Calu3 (cell line): Measurements from ENCODE around the gene AGER. TPM values are rescaled to one million over a fixed set of nuclear protein-coding genes. Genes with fewer than 3 reads are reported as not detected.

ENCODE experiments used
- BruUV-seq: library from RNA; stranded (reverse); fragments of 400-500 nt; replicated peaks from 2 replicates; lab custom pipeline; 2021; lab: Mats Ljungman, UMichigan
- CTCF ChIA-PET: fragments of 300-600 bp; sonication (Branson Sonifier 250); formaldehyde crosslinking; loops from one replicate; lab custom pipeline; 2022; ENCODE audit warnings: antibody characterized with exemption; lab: Charles Lee
- DNase-seq: peaks from one replicate; pipeline ENCODE4 v3.0.0; 2022
- H3K27ac Mint-ChIP-seq: one replicate; pipeline ENCODE4 v1.8.0; 2022; ENCODE audit warnings: mixed read lengths; ENCODE audit not compliant: unreplicated experiment
- H3K27me3 Mint-ChIP-seq: one replicate; pipeline ENCODE4 v1.8.0; 2022; ENCODE audit warnings: mixed read lengths; ENCODE audit not compliant: unreplicated experiment
- H3K36me3 Mint-ChIP-seq: one replicate; pipeline ENCODE4 v1.8.0; 2022; ENCODE audit warnings: mild to moderate bottlenecking, moderate library complexity, mixed read lengths; ENCODE audit not compliant: insufficient read depth, unreplicated experiment
- H3K4me1 Mint-ChIP-seq: one replicate; pipeline ENCODE4 v1.8.0; 2022; ENCODE audit warnings: mild to moderate bottlenecking, low read depth, mixed read lengths; ENCODE audit not compliant: unreplicated experiment
- H3K4me3 Mint-ChIP-seq: one replicate; pipeline ENCODE4 v1.8.0; 2022; ENCODE audit warnings: mild to moderate bottlenecking, low read depth, moderate library complexity, mixed read lengths; ENCODE audit not compliant: unreplicated experiment
- H3K9me3 Mint-ChIP-seq: one replicate; pipeline ENCODE4 v1.8.0; 2022; ENCODE audit warnings: low read depth, mixed read lengths; ENCODE audit not compliant: unreplicated experiment
- intact Hi-C: fragments of 100-400 bp; cut with micrococcal nuclease; formaldehyde crosslinking; loops from one replicate; pipeline ENCODE4 v1.10.0; 2022; ENCODE audit not compliant: unreplicated experiment
- total RNA-seq: library from RNA; stranded (reverse); gene quantifications from 2 replicates; pipeline ENCODE4 v1.2.3, GENCODE V29; 2022
- TF ChIP-seq, protein P1 (sequence below): fragments of 200-600 bp; IDR thresholded peaks from one replicate; pipeline ENCODE4 v1.8.0; 2022; ENCODE audit warnings: antibody characterized with exemption; ENCODE audit not compliant: unreplicated experiment

AGER gene
- total RNA-seq, 1 experiment from 2014 or later, result 14.4 TPM

DNA sequence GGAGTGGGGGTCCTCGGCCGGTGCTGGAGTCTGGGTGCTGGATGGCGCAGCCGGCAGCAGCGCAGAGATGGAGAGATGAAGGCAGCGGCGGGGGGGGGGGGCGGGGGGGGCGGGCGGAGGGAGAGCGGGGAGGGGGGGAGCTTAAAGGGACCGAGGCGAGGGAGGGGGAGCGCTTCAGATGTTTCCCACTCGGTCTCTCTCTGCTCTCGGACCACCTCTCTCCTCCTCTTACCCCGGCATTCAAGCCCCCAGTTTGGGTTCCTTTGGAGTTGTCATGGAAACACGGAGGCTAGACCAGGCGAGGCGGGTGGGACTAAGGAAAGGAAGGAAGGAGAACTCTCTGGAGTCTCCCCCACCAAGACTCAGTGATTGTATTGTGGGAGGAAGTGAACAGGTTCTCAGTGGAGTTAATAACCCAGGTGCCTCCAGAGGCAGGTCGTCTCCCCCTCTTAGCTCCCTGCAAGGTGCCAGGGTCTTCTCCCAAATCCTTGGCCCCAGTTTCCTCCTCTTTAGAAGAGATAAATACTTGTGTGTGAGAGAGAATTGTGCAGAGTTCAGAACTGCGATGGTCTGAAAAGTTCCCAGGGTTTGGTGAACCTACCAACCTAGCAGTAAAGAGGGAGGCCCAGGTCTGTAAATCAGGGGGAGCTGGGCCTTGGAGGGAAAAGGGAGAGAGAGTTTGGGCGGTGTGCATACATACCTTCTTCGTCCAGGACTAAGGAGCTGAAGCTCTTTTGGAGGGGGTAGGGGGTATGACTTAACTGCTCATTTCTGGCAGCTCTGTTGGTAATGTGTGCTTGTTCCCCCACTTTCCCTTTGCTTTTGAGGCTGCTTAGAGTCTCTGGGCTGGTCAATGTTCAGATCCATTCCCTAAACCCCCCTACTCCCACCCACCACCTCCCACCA is 31.9 kb downstream of the AGER start, which contains the start of gene PRRT1:
Gene PRRT1 (minus strand): TSS at position 77 of the 906 bp plus-strand sequence. CDS start 112 bp downstream, outside the sequence.
- intact Hi-C loops, result no loop called here
- H3K27me3 Mint-ChIP-seq, result no peaks in the 10 kb centered on the region
- BruUV-seq, result no TSS peak
- H3K9me3 Mint-ChIP-seq, result peaks cover 2% of the 10 kb centered on the region
- DNase-seq, result no peak
- H3K4me3 Mint-ChIP-seq, result no peak within 1 kb of the TSS
- CTCF ChIA-PET, result no interaction called here
- H3K27ac Mint-ChIP-seq, result no peak within 1 kb of the TSS
- H3K36me3 Mint-ChIP-seq, result peaks cover 16% of the 10 kb centered on the region
- H3K4me1 Mint-ChIP-seq, result peaks cover 22% of the 10 kb centered on the region
- TF ChIP-seq, protein P1, sequence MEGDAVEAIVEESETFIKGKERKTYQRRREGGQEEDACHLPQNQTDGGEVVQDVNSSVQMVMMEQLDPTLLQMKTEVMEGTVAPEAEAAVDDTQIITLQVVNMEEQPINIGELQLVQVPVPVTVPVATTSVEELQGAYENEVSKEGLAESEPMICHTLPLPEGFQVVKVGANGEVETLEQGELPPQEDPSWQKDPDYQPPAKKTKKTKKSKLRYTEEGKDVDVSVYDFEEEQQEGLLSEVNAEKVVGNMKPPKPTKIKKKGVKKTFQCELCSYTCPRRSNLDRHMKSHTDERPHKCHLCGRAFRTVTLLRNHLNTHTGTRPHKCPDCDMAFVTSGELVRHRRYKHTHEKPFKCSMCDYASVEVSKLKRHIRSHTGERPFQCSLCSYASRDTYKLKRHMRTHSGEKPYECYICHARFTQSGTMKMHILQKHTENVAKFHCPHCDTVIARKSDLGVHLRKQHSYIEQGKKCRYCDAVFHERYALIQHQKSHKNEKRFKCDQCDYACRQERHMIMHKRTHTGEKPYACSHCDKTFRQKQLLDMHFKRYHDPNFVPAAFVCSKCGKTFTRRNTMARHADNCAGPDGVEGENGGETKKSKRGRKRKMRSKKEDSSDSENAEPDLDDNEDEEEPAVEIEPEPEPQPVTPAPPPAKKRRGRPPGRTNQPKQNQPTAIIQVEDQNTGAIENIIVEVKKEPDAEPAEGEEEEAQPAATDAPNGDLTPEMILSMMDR, result no peak

DNA sequence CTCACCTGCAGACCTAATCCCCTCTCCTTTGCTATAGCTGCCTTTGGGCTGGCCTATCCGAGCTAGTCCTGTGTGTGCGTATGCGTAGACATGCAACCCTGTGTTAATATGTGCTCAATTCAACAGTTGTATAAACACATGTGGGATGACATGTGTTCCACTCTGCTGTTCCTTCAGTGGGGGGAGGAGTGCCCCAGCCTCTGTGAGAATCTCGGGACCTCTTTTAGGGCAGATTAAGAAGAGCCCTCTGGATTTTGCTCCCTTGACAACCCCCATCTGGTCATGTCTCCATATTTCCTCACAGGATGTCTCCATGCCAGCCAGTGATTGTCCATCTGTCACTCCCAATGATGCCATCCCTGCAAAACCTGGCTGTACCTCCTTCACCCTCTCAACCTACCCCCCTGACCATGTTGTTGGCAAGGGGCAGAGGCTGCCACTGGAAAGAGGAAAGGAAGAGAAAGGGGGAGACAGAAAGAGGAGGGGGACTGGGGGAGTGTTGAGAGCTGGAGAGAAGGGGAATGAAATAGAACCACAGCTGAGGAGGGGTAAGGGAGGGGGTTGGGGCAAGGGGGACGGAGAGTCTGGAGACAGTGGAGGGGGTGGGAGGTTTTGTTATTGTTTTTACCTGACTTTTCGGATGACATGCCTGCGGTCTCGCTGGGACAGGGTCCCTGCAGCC is 32.7 kb downstream of the AGER start:
- no TSS peak for BruUV-seq
- TF ChIP-seq, protein P1, result no peak
- Mint-ChIP-seq H3K9me3 (peaks cover 2% of the 10 kb centered on the region), H3K27me3 (no peaks in the 10 kb centered on the region), H3K4me3 (no peak overlapping the region), H3K36me3 (peaks cover 16% of the 10 kb centered on the region), H3K27ac (no peak overlapping the region), H3K4me1 (peaks cover 28% of the 10 kb centered on the region)
- no peak for DNase-seq
- intact Hi-C loops, result no loop called here
- CTCF ChIA-PET, result no interaction called here

DNA sequence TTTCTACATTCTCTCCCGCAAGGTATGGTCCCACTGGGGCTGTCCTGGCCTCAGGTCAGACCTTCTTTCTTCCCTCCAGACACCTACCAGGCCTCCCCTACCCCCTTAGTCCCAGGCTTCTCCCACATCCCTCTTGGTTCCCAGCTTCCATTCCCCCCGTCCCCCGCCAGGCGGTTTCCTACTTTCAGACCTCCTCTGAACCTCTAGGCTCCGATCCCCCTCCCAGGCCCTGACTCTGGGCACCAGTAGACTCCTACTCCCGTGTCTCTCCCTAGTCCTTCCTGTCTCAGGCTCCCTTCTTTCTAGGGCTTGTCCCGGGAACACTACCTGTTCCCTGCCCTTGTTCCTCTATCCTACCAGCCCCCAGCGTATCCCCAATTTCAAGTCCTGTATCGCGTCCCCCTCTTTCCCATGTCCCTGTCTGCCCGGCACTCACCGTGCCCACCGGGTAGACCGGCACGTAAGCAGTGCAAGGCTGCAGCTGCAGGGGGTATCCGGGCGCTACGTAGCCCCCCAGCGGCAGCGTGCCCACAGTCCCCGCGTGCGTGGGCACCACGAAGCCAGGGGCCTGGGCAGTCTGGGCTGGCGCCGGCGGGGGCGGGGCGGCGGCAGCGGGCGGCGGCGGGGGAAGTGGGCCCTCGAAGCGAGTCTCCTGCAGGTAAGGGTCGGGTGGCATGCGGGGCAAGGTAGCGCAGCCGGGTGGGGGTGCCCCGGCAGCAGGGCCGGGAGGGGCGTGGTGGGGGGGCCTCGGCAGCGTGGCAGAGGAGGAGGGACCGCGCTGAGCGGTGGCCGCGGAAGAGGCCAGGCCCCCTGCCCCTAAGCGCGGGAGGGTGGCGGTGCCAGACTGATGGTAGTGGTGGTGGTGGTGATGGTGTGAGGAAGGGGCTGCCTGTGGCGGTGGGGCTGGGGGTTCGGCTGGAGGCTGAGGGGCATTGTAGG is 33.9 kb downstream of the AGER start:
- H3K27me3 Mint-ChIP-seq, result no peaks in the 10 kb centered on the region
- TF ChIP-seq, protein P1, result no peak
- peaks cover 16% of the 10 kb centered on the region for H3K36me3 Mint-ChIP-seq
- H3K9me3 Mint-ChIP-seq, result peaks cover 2% of the 10 kb centered on the region
- intact Hi-C loops, result no loop called here
- no TSS peak for BruUV-seq
- H3K4me1 Mint-ChIP-seq, result peaks cover 31% of the 10 kb centered on the region
- no peak for DNase-seq
- CTCF ChIA-PET, result no interaction called here
- H3K4me3 Mint-ChIP-seq, result no peak overlapping the region
- H3K27ac Mint-ChIP-seq, result no peak overlapping the region
